CMK (cell line): ENCODE results near the gene MARVELD2.
"Not testable (repeated sequence)": the region's sequence is repeated elsewhere in the genome, so short reads cannot be mapped to it uniquely, and the experiment has no call there.

ENCODE experiments used
- DNase-seq: peaks from one replicate; pipeline ENCODE4 v3.0.0-alpha.2; 2010; ENCODE audit warnings: low read depth

The MARVELD2 gene

GRCh38 chr5:69414885-69415583, at the start of gene MARVELD2:
TSS of gene MARVELD2 (plus strand) at chr5:69415116. CDS start at chr5:69419386, 4,270 bp downstream.
- no peak for DNase-seq

GRCh38 chr5:69367697-69368279, 47.1 kb upstream of the MARVELD2 start:
- no peak for DNase-seq

- peak; percentile 24 for DNase-seq
Observed at GRCh38 chr5:69368458-69369339, 46.2 kb upstream of the MARVELD2 start.

- peak; percentile 73 for DNase-seq
Observed at GRCh38 chr5:69369340-69370121, 45.4 kb upstream of the MARVELD2 start, which contains the start of the genes AK6, RAD17 and TAF9. TSS of gene AK6 (minus strand) at chr5:69369520. CDS start at chr5:69369490, 30 bp downstream. TSS of gene RAD17 (plus strand) at chr5:69369818. CDS start at chr5:69372209, 2,391 bp downstream. TSS of gene TAF9 (minus strand) at chr5:69369520. CDS start at chr5:69365737, 3,783 bp downstream.

GRCh38 chr5:69370335-69370734, 44.6 kb upstream of the MARVELD2 start:
- DNase-seq, result not testable (repeated sequence)

- DNase-seq, result no peak
Observed at GRCh38 chr5:69372394-69372793, 42.5 kb upstream of the MARVELD2 start.

- DNase-seq, result no peak
Observed at GRCh38 chr5:69374911-69375446, 39.9 kb upstream of the MARVELD2 start.

- DNase-seq, result no peak
Observed at GRCh38 chr5:69378376-69378775, 36.5 kb upstream of the MARVELD2 start.

GRCh38 chr5:69404659-69405330, 10.1 kb upstream of the MARVELD2 start:
- no peak for DNase-seq

GRCh38 chr5:69415584-69415958, 655 bp downstream of the MARVELD2 start:
- no peak for DNase-seq

GRCh38 chr5:69416180-69416579, 1.3 kb downstream of the MARVELD2 start:
- DNase-seq, result no peak

GRCh38 chr5:69416699-69417098, 1.8 kb downstream of the MARVELD2 start:
- DNase-seq, result no peak

- no peak for DNase-seq
Observed at GRCh38 chr5:69418554-69418953, 3.6 kb downstream of the MARVELD2 start.

- DNase-seq, result no peak
Observed at GRCh38 chr5:69431424-69432303, 16.7 kb downstream of the MARVELD2 start.

- DNase-seq, result no peak
Observed at GRCh38 chr5:69432412-69433206, 17.7 kb downstream of the MARVELD2 start.

- DNase-seq, result not testable (repeated sequence)
Observed at GRCh38 chr5:69435276-69435884, 20.5 kb downstream of the MARVELD2 start.

- no peak for DNase-seq
Observed at GRCh38 chr5:69444127-69444754, 29.3 kb downstream of the MARVELD2 start.

- no peak for DNase-seq
Observed at GRCh38 chr5:69449511-69449910, 34.6 kb downstream of the MARVELD2 start.
